ENCODE data around the gene NT5DC3.
A peak's percentile ranks its signal among the peaks of the same experiment; 100 is the strongest.

The NT5DC3 gene

GRCh38 chr12:103840876-103841689 lies at the start of gene NT5DC3:
Gene NT5DC3, minus strand, starts transcription at chr12:103841234. Its CDS starts 78 bp downstream, at chr12:103841156.
- peak; percentile 91 for DNase-seq

- DNase-seq, result no peak
Measured at GRCh38 chr12:103887738-103888137, 46.7 kb upstream of the NT5DC3 start.

DNA sequence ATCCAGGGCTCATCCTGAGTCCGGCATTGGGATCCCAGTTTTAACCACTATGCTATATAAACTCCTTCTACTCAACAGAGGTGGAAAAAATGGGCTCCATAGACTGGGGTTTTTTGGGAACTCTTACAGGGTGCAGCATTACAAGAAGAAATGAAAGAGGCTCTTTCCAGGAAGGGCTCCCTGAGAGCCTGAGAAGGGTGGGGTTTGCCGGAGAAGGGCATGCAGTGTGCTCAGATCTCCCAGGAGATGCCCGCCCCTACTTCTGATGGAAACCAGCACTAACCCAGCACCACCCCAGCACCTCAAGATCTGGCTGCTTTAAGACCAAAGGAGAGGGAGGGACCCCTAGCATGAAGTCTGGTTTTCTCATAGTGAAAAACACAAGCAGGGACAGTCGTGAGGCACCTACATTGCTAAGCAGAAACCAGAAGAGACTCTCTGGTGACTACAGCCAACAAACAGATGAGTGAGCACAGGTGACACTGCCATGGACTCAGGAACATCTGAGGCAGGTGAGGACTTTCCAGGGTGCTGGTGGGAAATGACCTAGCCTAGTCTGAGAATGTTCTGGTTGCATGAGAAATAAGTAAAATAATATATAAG lies 45.3 kb upstream of the NT5DC3 start:
- DNase-seq, result no peak

GRCh38 chr12:103884316-103884715 lies 43.3 kb upstream of the NT5DC3 start:
- no peak for DNase-seq

DNA sequence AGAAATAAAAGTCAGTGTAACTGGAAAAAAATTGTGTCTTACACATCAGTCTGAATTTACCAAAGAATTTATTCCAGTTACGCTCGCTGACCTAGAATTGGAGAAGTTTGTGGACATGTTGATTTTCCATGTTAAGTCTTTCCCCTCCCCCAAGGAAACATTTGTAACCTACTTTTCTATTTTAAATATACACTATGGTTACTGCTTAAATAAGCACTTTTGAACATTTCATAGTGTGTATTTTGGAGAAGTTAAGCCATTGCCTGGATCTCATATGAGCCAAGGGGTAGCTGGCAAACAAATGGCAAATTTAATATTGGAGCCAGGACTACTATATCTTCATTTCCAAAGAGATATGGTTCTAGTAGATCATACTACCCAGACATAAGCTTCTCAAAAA lies 42.9 kb upstream of the NT5DC3 start:
- no peak for DNase-seq

DNA sequence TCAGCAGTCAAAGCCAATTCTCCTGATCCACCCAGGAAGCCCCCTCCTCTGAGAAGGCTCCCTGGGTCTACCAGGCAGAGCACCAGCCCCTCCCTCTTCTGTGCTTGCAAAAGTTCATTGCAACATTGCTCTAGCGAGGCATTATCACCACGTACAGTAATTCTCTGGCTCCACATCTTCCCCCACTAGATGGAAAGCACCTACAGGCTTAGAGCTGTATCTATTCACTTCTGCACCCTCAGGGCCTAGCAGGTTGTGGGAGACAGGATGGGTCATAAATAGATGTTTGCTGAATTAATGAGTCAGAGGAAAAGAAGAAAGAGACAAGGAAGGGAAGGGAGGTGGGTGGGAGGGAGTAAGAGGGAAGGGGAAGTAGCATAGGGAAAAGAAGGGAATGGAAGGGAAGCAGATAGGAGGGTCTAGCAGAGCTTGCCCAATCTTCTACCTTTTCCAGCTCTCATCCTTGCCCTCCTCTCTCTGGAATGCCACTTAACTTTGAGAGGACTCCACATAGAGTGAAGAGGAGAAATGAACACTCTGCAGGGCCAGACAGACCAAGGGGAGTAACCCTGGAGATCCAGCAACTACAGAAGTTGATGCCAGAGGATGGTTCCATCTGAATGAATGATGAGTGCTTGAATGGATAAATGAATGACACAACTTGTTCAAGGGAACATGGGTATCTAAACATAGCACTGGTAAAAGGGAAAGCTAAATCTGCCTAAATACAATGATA lies 42.0 kb upstream of the NT5DC3 start:
- no peak for DNase-seq

- no peak for DNase-seq
Measured at GRCh38 chr12:103881261-103881660, 40.2 kb upstream of the NT5DC3 start.

DNA sequence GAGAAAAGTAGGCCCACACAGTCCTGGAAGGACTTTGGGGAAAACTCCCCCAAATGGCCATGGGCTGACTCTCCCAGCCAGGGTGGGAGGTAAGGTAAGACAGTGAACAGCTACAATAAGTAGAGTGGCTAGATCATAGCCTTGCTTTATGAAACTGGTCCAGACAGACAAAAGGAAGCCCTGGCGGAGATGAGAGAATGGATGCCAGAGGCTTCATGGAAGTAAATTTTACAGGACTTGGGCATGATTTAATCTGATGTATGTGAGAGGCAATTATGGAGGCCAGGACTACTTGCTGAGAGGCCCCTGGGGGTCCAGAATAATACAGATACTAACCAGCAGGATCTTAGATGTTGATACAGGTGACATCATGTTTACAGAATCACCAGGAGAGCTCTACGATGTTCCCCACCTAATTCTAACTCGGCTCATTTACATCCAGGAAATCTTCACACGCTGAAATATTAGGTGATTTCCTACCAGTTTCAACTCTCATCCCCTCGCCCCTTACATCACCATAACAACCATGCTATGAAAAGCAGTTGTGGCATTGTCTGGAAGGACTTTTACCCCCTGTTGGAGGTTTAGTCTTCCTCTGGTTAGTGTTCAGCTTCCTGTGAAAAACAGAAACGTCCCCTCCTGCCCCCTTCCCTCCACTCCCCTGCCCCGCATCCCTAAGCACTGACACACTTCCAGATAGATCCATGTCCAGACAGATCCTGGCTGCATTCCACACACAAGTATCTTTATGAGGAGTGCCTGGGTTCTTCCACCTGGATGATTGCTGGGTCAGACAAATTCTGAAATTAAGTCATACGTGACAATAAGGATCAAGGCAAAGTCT lies 39.5 kb upstream of the NT5DC3 start:
- no peak for DNase-seq

GRCh38 chr12:103879878-103880277 lies 38.8 kb upstream of the NT5DC3 start:
- DNase-seq, result no peak

DNA sequence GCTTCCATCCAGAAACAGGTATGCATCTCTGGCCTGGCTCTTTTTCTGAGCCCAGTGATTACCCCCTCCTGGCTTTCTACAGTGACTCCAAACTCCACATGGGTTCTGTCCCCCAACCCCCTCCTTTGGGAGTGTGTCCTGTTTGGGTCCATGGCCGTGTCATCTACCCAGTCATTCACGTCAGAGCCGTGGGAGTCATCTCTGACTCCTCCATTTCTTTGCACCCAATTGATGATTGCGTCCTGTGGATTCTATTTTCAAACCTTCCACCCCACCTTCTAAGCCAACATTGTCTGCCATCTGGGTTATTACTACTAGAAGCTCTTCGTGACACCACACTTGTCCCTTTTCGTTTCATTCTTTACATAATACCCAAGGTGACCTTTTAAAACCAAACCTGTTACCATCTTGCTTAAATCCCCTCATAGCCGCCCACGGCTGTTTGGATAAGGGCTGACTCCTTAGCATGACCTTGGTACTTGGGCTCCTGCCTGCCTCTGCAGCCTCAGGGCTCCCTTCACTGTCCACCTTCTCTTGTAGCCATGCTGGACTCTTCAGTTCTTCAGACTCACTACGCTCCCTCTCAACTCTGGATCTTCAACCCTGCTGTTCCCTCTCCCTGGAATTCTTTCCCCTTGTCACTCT lies 38.1 kb upstream of the NT5DC3 start:
- DNase-seq, result no peak

GRCh38 chr12:103877934-103878510 lies 37.0 kb upstream of the NT5DC3 start:
- DNase-seq, result peak; percentile 56

DNA sequence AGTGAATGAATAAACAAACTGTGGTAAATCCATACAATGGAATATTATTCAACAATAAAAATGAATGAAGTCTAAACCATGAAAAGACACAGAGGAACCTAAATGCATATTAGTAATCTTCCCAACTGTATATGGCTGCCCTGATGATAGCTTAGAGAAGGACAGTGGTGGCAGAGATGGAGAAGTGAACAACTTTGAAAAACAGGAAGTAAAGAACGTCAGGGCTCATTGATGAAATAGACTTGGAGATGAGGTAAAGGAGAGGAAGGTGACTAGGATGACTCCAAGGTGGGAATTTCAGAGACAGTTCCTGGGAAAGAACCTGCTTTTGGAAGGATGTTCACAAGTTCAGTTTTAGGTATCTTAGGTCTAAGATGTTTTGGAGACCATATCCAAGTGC lies 36.3 kb upstream of the NT5DC3 start:
- no peak for DNase-seq

DNA sequence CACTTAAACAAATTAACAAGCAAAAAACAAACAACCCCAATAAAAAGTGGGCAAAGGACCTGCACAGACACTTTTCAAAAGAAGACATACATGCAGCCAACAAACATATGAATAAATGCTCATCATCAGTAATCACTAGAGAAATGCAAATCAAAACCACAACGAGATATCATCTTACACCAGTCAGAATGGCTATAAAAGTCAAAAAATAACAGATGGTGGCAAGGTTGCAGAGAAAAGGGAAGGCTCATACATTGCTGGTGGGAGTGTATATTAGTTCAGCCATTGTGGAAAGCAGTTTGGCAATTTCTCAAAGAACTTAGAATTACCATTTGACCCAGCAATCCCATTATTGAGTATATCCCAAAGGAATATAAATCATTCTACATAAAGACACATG lies 34.6 kb upstream of the NT5DC3 start:
- no peak for DNase-seq

DNA sequence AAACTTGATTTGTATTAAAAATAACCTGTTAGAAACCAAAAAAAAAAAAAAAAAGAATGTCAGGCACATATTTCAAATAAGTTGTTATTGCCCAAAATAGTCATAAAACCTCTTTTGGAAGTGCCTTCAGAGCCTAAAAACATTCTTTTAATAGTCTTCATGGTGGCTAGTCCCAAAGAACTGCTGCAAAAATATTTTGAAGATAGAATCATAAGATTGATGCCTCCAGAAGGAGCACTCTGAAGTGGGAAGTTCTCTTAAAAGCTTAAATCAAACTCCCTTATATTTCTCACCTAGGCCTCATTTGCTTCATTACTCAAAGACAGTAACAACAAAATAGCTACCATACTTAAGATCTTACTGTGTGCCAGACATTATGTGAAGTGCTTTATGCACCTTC lies 27.2 kb upstream of the NT5DC3 start:
- DNase-seq, result no peak

DNA sequence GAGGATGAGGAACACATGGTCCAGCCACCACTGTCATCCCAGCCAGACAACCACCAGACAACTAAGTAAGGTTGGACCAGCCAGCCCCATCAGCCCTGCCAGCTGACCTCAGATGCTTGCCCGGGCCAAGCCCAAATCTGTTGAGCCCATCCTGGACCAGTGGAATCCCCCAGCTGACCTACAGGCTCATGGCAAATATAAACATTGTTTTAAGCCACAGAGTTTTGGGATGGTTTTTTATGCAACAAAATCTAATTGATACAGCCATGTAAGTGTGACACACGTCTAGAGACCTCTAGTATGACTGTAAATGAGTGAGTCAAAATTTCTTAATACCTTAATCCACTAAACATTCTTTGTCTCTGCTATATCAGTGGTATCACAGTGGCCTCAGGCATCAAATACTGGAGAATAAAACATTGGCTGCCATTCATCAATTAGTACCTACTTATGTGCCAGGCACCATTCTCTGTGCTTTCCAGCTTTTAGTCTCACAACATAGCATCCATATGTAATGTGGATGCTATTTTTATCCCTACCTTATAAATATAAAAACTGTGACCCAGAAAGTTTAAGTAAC lies 24.2 kb upstream of the NT5DC3 start:
- DNase-seq, result no peak

DNA sequence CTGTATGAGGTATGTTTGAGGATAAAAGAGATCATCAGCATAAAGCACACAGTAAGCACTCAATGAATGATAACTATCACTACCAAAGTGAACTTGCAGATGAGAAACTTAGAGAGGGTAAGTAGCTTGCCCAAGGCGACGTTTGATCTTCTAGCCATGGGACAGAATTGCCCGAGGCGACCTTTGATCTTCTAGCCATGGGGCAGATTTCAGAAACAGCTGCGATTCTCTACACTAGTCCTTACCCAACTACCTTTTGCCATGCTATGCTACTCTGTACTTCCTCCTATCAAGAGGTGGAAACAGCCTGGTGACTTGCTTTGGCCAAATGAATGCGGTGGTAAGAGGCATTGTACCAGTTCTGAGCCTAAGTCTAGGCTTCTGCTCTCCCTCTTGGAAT lies 23.7 kb upstream of the NT5DC3 start:
- no peak for DNase-seq

- DNase-seq, result no peak
Measured at GRCh38 chr12:103858953-103859601, 18.0 kb upstream of the NT5DC3 start.

DNA sequence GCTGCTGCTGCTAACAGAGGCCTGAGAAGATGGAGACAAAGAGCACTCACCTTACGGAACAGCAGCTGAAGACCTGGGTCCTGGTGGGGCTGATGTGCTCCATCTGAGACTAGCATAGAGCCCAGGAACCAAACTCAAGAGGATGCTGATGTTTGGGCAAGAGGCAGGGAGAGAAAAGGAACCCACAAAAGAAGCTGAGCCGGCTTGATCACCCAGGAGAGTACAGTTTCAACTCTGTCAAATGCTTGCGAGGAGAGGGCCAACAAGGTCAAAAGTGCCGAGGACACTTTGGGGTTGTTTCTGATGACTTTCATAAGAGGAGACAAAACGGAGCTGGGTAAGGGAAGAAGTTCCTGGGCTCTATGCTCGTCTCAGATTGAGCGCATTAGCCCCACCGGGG lies 17.3 kb upstream of the NT5DC3 start:
- no peak for DNase-seq

DNA sequence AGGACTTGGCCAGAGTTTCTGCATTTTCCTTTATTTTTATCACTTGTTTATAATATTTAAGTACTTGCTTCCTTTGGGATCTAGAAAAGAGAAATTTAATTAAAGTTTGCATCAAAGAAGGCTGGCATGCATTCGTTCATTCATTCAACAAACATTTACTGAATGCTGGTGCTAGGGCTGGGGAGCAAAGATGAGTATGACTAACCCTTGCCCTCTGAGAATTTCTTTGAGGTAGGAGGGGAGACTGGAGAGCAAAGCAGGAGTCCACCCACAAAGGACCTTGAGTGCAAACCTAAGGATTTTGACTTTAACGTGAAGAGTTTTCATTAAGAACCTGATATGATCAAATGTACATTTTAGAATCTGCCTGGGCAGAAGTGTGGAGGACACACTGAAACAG lies 16.1 kb upstream of the NT5DC3 start:
- no peak for DNase-seq

GRCh38 chr12:103855896-103856657 lies 15.0 kb upstream of the NT5DC3 start:
- no peak for DNase-seq
